H9 (cell line): ENCODE results near the gene ZNF330. TPM values are rescaled to one million over a fixed set of nuclear protein-coding genes. Genes with fewer than 3 reads are reported as not detected.

Source experiments
- DNase-seq: peaks from one replicate; pipeline ENCODE4 v3.0.0-alpha.2; 2017
- H2AFZ ChIP-seq: one replicate; pipeline ENCODE4 v1.6.1; 2013; ENCODE audit warnings: mild to moderate bottlenecking, low read length, control low read depth, moderate library complexity
- H2AK5ac ChIP-seq: 2 replicates; pipeline ENCODE4 v1.6.1; 2013; ENCODE audit warnings: low read length, control low read depth, mixed read lengths; ENCODE audit not compliant: insufficient read length
- H2BK120ac ChIP-seq: one replicate; pipeline ENCODE4 v1.6.1; 2013; ENCODE audit warnings: low read depth, mild to moderate bottlenecking, low read length, control low read depth, inconsistent platforms; ENCODE audit not compliant: poor library complexity, severe bottlenecking
- H2BK12ac ChIP-seq: 2 replicates; pipeline ENCODE4 v1.6.1; 2013; ENCODE audit warnings: low read length, control low read depth, mixed read lengths, low read depth; ENCODE audit not compliant: insufficient read length
- H2BK15ac ChIP-seq: 2 replicates; pipeline ENCODE4 v1.6.1; 2013; ENCODE audit warnings: low read depth, low read length, control low read depth
- H2BK20ac ChIP-seq: one replicate; pipeline ENCODE4 v1.6.1; 2013; ENCODE audit warnings: low read depth, mild to moderate bottlenecking, low read length, control low read depth, inconsistent platforms; ENCODE audit not compliant: poor library complexity, severe bottlenecking
- H2BK5ac ChIP-seq: 2 replicates; pipeline ENCODE4 v1.6.1; 2013; ENCODE audit warnings: low read length, control low read depth, mixed read lengths; ENCODE audit not compliant: insufficient read length
- H3K14ac ChIP-seq: 2 replicates; pipeline ENCODE4 v1.6.1; 2013; ENCODE audit warnings: low read length, control low read depth; ENCODE audit not compliant: insufficient read depth
- H3K18ac ChIP-seq: 2 replicates; pipeline ENCODE4 v1.6.1; 2013; ENCODE audit warnings: low read depth, mild to moderate bottlenecking, mixed read lengths, low read length, control low read depth; ENCODE audit not compliant: insufficient read length
- H3K23ac ChIP-seq: 2 replicates; pipeline ENCODE4 v1.6.1; 2013; ENCODE audit warnings: low read length, control low read depth, mixed read lengths, low read depth; ENCODE audit not compliant: insufficient read length
- H3K23me2 ChIP-seq: 2 replicates; pipeline ENCODE4 v1.6.1; 2013; ENCODE audit warnings: low read depth, mild to moderate bottlenecking, mixed read lengths, low read length, control low read depth; ENCODE audit not compliant: insufficient read length, poor library complexity, severe bottlenecking
- H3K27ac ChIP-seq: 2 replicates; pipeline ENCODE4 v1.5.1; 2013; ENCODE audit warnings: low read length, control low read depth, mixed read lengths, low read depth; ENCODE audit not compliant: insufficient read length
- H3K27me3 ChIP-seq: 2 replicates; pipeline ENCODE4 v1.6.1; 2013; ENCODE audit warnings: low read length, control low read depth, inconsistent platforms; ENCODE audit not compliant: insufficient read depth
- H3K4ac ChIP-seq: 2 replicates; pipeline ENCODE4 v1.6.1; 2013; ENCODE audit warnings: low read depth, mild to moderate bottlenecking, control low read depth, inconsistent platforms, low read length, moderate library complexity
- H3K4me1 ChIP-seq: 2 replicates; pipeline ENCODE4 v1.6.1; 2013; ENCODE audit warnings: low read length, control low read depth, inconsistent platforms; ENCODE audit not compliant: insufficient read depth
- H3K4me2 ChIP-seq: 2 replicates; pipeline ENCODE4 v1.6.1; 2013; ENCODE audit warnings: low read length, control low read depth, mixed read lengths; ENCODE audit not compliant: insufficient read length, insufficient read depth
- H3K56ac ChIP-seq: 2 replicates; pipeline ENCODE4 v1.6.1; 2013; ENCODE audit warnings: low read depth, mild to moderate bottlenecking, mixed read lengths, low read length, control low read depth; ENCODE audit not compliant: insufficient read length
- H3K79me1 ChIP-seq: 2 replicates; pipeline ENCODE4 v1.6.1; 2013; ENCODE audit warnings: low read depth, mild to moderate bottlenecking, moderate library complexity, low read length, control low read depth, inconsistent platforms; ENCODE audit not compliant: insufficient read depth, poor library complexity, severe bottlenecking
- H3K79me2 ChIP-seq: 2 replicates; pipeline ENCODE4 v1.6.1; 2013; ENCODE audit warnings: low read length, control low read depth, inconsistent platforms; ENCODE audit not compliant: insufficient read depth
- H3K9ac ChIP-seq: 2 replicates; pipeline ENCODE4 v1.6.1; 2013; ENCODE audit warnings: low read length, control low read depth, mixed read lengths; ENCODE audit not compliant: insufficient read length; ENCODE audit errors: extremely low read depth
- H3K9me3 ChIP-seq: one replicate; pipeline ENCODE4 v1.6.1; 2013; ENCODE audit warnings: low read depth, low read length, inconsistent platforms; ENCODE audit not compliant: control insufficient read depth
- H3T11ph ChIP-seq: one replicate; pipeline ENCODE4 v1.6.1; 2013; ENCODE audit warnings: mild to moderate bottlenecking, low read length, control low read depth, inconsistent platforms
- H4K20me1 ChIP-seq: one replicate; pipeline ENCODE4 v1.6.1; 2013; ENCODE audit not compliant: control insufficient read depth, insufficient read length, insufficient read depth
- H4K5ac ChIP-seq: 2 replicates; pipeline ENCODE4 v1.6.1; 2013; ENCODE audit warnings: low read depth, mild to moderate bottlenecking, mixed read lengths, low read length, control low read depth; ENCODE audit not compliant: insufficient read length
- H4K8ac ChIP-seq: replicated peaks from 2 replicates; pipeline ENCODE4 v1.6.1; 2013; ENCODE audit warnings: low read length, control low read depth, mixed read lengths, low read depth; ENCODE audit not compliant: insufficient read length
- H4K91ac ChIP-seq: 2 replicates; pipeline ENCODE4 v1.6.1; 2013; ENCODE audit warnings: low read depth, mild to moderate bottlenecking, moderate library complexity, mixed read lengths, low read length, control low read depth; ENCODE audit not compliant: insufficient read length
- H3K27ac Mint-ChIP-seq, 3 experiments: 2 replicates in 2 of 3; 3 replicates in 1 of 3; pipeline ENCODE4 v1.8.0; 2020 to 2021; ENCODE audit warnings: mixed read lengths in 3 of 3, mild to moderate bottlenecking in 1 of 3, moderate library complexity in 1 of 3
- H3K27me3 Mint-ChIP-seq: 2 replicates; pipeline ENCODE4 v1.8.0; 2021; ENCODE audit warnings: low read depth, mild to moderate bottlenecking, moderate library complexity, mixed read lengths
- H3K36me3 Mint-ChIP-seq, 3 experiments: 2 replicates in 2 of 3; 3 replicates in 1 of 3; pipeline ENCODE4 v1.8.0; 2020 to 2021; ENCODE audit warnings: low read depth in 3 of 3, mixed read lengths in 3 of 3; ENCODE audit not compliant: insufficient read depth in 1 of 3
- H3K4me1 Mint-ChIP-seq, 2 experiments: 2 replicates each; pipeline ENCODE4 v1.8.0; 2020; ENCODE audit warnings: mixed read lengths in 2 of 2
- H3K4me3 Mint-ChIP-seq, 2 experiments: 2 replicates in 1 of 2; 3 replicates in 1 of 2; pipeline ENCODE4 v1.8.0; 2020 to 2021; ENCODE audit warnings: mild to moderate bottlenecking in 2 of 2, mixed read lengths in 2 of 2, moderate library complexity in 1 of 2
- H3K9me3 Mint-ChIP-seq, 2 experiments: 2 replicates in 1 of 2; 3 replicates in 1 of 2; pipeline ENCODE4 v1.8.0; 2020; ENCODE audit warnings: mild to moderate bottlenecking in 2 of 2, mixed read lengths in 2 of 2, moderate library complexity in 1 of 2
- CTCF ChIP-seq: fragments of 200-600 bp; sonication (generic); conservative IDR thresholded peaks from 3 replicates; pipeline ENCODE4 v1.8.0; 2021; ENCODE audit warnings: antibody characterized with exemption, mild to moderate bottlenecking
- WGBS: extraction: QIAGEN DNeasy Blood & Tissue Kit; methylation state at CpG from one replicate; pipeline ENCODE4 v1.1.7; 2013; ENCODE audit warnings: missing lambda C conversion rate, low lambda C conversion rate, mixed read lengths; ENCODE audit not compliant: insufficient read length; ENCODE audit errors: extremely low coverage; 5-methylcytosine and 5-hydroxymethylcytosine counted together
- long read RNA-seq: library from polyadenylated mRNA; unstranded; transcript quantifications from one replicate; pipeline ENCODE4 v2.0.0, GENCODE V29; 2020
- total RNA-seq: library from RNA; stranded (reverse); gene quantifications from 2 replicates; pipeline ENCODE4 v1.2.1, GENCODE V29; 2021

The ZNF330 gene
- total RNA-seq = 31.9 and 32.6 TPM in 2 replicates
- long read RNA-seq, partial matches to known transcripts = 1 of 2 reads
- long read RNA-seq, other reads (novel, unspliced or antisense) = 1 of 2 reads

- Histone ChIP-seq H3K79me2 (no peaks in the 10 kb centered on the region), H4K5ac (no peak within 1 kb of the TSS), H2BK120ac (no peak within 1 kb of the TSS), H3K23me2 (no peaks in the 10 kb centered on the region), H3K14ac (peak within 1 kb of the TSS; percentile 39; the same call in 1 of the 2 replicates), H2AFZ (peak within 1 kb of the TSS; percentile 25), H3K56ac (no peak within 1 kb of the TSS), H3K4me1 (no peaks in the 10 kb centered on the region), H2BK5ac (no peak within 1 kb of the TSS), H4K91ac (no peak within 1 kb of the TSS), H2BK12ac (no peak within 1 kb of the TSS), H3K27me3 (no peaks in the 10 kb centered on the region), H3T11ph (no peak within 1 kb of the TSS), H2BK15ac (no peak within 1 kb of the TSS), H2BK20ac (no peak within 1 kb of the TSS), H3K4me2 (peak within 1 kb of the TSS; percentile 54), H3K9me3 (no peaks in the 10 kb centered on the region), H3K79me1 (peaks cover 4% of the 10 kb centered on the region), H3K4ac (no peak within 1 kb of the TSS), H3K18ac (no peak within 1 kb of the TSS), H4K8ac (no peak within 1 kb of the TSS), H3K27ac (no peak within 1 kb of the TSS), H3K9ac (peak within 1 kb of the TSS; percentile 71), H4K20me1 (no peaks in the 10 kb centered on the region), H2AK5ac (no peak within 1 kb of the TSS), H3K23ac (no peak within 1 kb of the TSS)
- Mint-ChIP-seq H3K9me3 (no peaks in the 10 kb centered on the region), H3K27ac (peak within 1 kb of the TSS; percentile 70 to 96 (median 80); a peak in 6 of 7 replicates), H3K4me3 (peak within 1 kb of the TSS; percentile 95 to 98), H3K4me1 (peaks cover 16 to 21% of the 10 kb centered on the region in 2 experiments), H3K27me3 (peaks cover 2% of the 10 kb centered on the region), H3K36me3 (peaks cover 5 to 25% (median 21%) of the 10 kb centered on the region in 3 experiments; a peak in 6 of 7 replicates)
- DNase-seq = peak; percentile 91
- peak; percentile 21; the same call in 2 of the 3 replicates for TF ChIP-seq CTCF
- no CpG with 5 or more reads among the region's 57 CpGs for WGBS
These were observed at the start of gene ZNF330 for GRCh38 chr4:141220691-141221659. Gene ZNF330, plus strand, starts transcription at chr4:141220895. Its CDS starts 1,477 bp downstream, at chr4:141222372.
